Chondrocyte (in vitro differentiated cells): ENCODE results near the gene MGAT4B. TPM values are rescaled to one million over a fixed set of nuclear protein-coding genes. Genes with fewer than 3 reads are reported as not detected.

Experiments
- DNase-seq: peaks from one replicate; pipeline ENCODE4 v3.0.0; 2021; ENCODE audit warnings: mixed read lengths, low spot score
- H3K27ac Mint-ChIP-seq: one replicate; pipeline ENCODE4 v1.8.0; 2021; ENCODE audit warnings: mild to moderate bottlenecking, moderate library complexity, mixed read lengths; ENCODE audit not compliant: unreplicated experiment
- H3K27me3 Mint-ChIP-seq: 2 replicates; pipeline ENCODE4 v1.8.0; 2021; ENCODE audit warnings: low read depth, mixed read lengths
- H3K36me3 Mint-ChIP-seq: 2 replicates; pipeline ENCODE4 v1.8.0; 2021; ENCODE audit warnings: low read depth, mixed read lengths
- H3K4me1 Mint-ChIP-seq: 2 replicates; pipeline ENCODE4 v1.8.0; 2021; ENCODE audit warnings: low read depth, mild to moderate bottlenecking, mixed read lengths
- H3K4me3 Mint-ChIP-seq: one replicate; pipeline ENCODE4 v1.8.0; 2021; ENCODE audit warnings: mild to moderate bottlenecking, moderate library complexity, mixed read lengths; ENCODE audit not compliant: unreplicated experiment
- H3K9me3 Mint-ChIP-seq: 2 replicates; pipeline ENCODE4 v1.8.0; 2021; ENCODE audit warnings: low read depth, mixed read lengths
- total RNA-seq: library from RNA; stranded (reverse); gene quantifications from 3 replicates; pipeline ENCODE4 v1.2.1, GENCODE V29; 2021
- TF ChIP-seq, protein P1 (sequence below): fragments of 200-600 bp; sonication (generic); IDR thresholded peaks from 2 replicates; pipeline ENCODE4 v1.5.0; 2021; ENCODE audit warnings: antibody characterized with exemption, mild to moderate bottlenecking, moderate library complexity

Gene MGAT4B
- total RNA-seq, 1 donor from 2014 or later = 142 TPM

GRCh38 chr5:179795049-179795862, 11.4 kb downstream of the MGAT4B start:
- H3K4me3 Mint-ChIP-seq = peak overlapping the region; percentile 57
- peaks cover 18% of the 10 kb centered on the region for H3K4me1 Mint-ChIP-seq
- H3K27ac Mint-ChIP-seq = peak overlapping the region; percentile 51
- H3K36me3 Mint-ChIP-seq = peaks cover 13% of the 10 kb centered on the region
- TF ChIP-seq, protein P1, sequence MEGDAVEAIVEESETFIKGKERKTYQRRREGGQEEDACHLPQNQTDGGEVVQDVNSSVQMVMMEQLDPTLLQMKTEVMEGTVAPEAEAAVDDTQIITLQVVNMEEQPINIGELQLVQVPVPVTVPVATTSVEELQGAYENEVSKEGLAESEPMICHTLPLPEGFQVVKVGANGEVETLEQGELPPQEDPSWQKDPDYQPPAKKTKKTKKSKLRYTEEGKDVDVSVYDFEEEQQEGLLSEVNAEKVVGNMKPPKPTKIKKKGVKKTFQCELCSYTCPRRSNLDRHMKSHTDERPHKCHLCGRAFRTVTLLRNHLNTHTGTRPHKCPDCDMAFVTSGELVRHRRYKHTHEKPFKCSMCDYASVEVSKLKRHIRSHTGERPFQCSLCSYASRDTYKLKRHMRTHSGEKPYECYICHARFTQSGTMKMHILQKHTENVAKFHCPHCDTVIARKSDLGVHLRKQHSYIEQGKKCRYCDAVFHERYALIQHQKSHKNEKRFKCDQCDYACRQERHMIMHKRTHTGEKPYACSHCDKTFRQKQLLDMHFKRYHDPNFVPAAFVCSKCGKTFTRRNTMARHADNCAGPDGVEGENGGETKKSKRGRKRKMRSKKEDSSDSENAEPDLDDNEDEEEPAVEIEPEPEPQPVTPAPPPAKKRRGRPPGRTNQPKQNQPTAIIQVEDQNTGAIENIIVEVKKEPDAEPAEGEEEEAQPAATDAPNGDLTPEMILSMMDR = no peak
- no peak for DNase-seq
- no peaks in the 10 kb centered on the region for H3K9me3 Mint-ChIP-seq
- H3K27me3 Mint-ChIP-seq = no peaks in the 10 kb centered on the region

DNA sequence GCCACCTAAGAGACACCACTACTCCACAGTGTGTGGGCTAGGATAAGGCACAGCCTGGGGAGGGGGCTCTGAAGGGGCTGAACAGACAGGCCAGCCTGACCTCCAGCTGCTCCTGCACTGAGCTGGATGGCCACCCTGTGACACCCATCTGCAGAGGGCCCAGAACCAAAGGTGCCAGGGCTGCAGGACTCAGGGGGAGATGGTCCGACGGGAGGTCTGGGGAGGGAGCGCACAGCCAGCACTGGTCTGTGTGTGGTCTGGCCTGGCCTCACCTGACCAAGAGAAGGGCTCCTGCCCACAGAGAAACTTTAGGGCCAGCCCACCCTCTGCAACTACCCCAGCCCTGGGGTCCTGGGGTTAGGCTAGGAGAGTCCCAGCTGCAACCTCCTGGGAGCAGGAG, 12.1 kb downstream of the MGAT4B start:
- Mint-ChIP-seq H3K27ac (peak overlapping the region; percentile 51), H3K27me3 (no peaks in the 10 kb centered on the region), H3K4me1 (peaks cover 18% of the 10 kb centered on the region), H3K36me3 (peaks cover 11% of the 10 kb centered on the region), H3K9me3 (no peaks in the 10 kb centered on the region), H3K4me3 (peak overlapping the region; percentile 57)
- DNase-seq = no peak
- TF ChIP-seq, protein P1 = no peak

DNA sequence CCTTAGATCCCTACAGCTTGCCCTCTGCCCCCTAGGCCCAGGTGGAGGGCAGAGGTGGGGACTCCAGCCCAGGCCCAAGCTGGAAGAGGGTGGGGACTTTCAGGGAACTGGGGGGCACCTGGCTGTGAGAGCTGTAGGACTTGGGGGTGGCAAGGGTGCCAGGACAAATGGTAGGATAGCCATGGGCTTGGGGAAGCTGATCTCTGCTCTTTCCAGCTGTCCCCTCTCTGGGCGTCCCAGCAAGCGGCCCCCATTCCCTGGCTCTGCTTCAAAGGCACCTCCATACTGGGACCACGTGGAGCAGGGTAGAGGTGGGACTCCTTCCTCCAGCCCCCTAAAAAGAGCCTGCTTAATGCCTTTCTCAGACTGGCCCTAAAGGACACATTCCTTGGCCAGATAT, 12.5 kb downstream of the MGAT4B start:
- H3K36me3 Mint-ChIP-seq = peaks cover 7% of the 10 kb centered on the region
- H3K27me3 Mint-ChIP-seq = no peaks in the 10 kb centered on the region
- TF ChIP-seq, protein P1 = no peak
- peak overlapping the region; percentile 57 for H3K4me3 Mint-ChIP-seq
- H3K4me1 Mint-ChIP-seq = peaks cover 18% of the 10 kb centered on the region
- H3K9me3 Mint-ChIP-seq = no peaks in the 10 kb centered on the region
- no peak for DNase-seq
- peak overlapping the region; percentile 27 for H3K27ac Mint-ChIP-seq

- TF ChIP-seq, protein P1 = no peak
- H3K27ac Mint-ChIP-seq = peak within 1 kb of the TSS; percentile 51
- H3K4me1 Mint-ChIP-seq = peaks cover 18% of the 10 kb centered on the region
- no peaks in the 10 kb centered on the region for H3K27me3 Mint-ChIP-seq
- peaks cover 5% of the 10 kb centered on the region for H3K36me3 Mint-ChIP-seq
- no peak for DNase-seq
- H3K4me3 Mint-ChIP-seq = peak within 1 kb of the TSS; percentile 57
- no peaks in the 10 kb centered on the region for H3K9me3 Mint-ChIP-seq
These were observed 13.1 kb downstream of the MGAT4B start, which contains the start of gene LTC4S for GRCh38 chr5:179793468-179794139. Gene LTC4S, plus strand, starts transcription at chr5:179793986. Its CDS starts 95 bp downstream, at chr5:179794081.

DNA sequence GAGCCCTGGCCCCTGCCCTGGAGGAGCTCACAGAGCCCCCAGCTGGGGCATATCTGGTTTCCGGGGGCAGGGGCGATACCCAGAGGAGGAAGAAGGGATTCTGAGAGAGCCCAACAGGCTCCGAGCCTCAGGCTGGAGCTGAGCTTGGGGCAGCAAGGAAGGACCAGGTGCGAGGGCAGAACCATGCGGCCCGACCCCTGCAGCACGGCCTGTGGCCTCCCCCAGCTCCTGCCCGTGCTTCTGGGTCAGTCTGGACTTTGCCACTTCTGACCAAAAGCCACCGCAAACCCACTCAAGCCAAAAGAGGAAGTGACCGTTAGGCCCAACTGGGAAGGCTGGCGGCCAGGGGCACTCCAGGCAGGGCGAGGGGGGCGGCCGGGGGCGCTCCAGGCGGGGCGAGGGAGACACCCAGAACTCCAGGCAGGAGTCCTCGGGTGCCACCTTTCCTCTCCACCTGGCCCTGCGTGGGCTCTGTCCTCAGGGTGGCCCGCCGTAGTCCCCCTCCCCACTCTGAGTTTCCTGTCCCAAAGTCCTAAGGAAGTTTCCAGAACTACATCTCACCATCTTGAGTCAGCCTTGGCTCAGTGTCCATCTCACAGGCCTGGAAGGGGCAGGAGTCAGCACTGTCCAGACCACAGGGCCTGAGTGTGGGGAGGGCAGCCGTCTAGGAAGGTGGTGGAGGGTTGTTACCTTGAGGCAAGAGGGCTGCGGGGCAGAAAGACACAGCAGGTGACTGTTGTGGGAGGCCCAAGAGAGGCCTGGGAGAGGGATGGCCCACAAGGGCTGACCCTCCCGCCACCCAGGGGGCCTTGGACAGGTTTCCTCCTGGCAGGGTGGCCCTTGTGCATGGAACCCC, 13.8 kb downstream of the MGAT4B start:
- H3K4me1 Mint-ChIP-seq = peaks cover 18% of the 10 kb centered on the region
- H3K27me3 Mint-ChIP-seq = no peaks in the 10 kb centered on the region
- H3K4me3 Mint-ChIP-seq = no peak overlapping the region
- peaks cover 3% of the 10 kb centered on the region for H3K36me3 Mint-ChIP-seq
- H3K9me3 Mint-ChIP-seq = no peaks in the 10 kb centered on the region
- H3K27ac Mint-ChIP-seq = no peak overlapping the region
- TF ChIP-seq, protein P1 = no peak
- no peak for DNase-seq
